ENCODE results near the gene FANCE. TPM values are rescaled to one million over a fixed set of nuclear protein-coding genes. Genes with fewer than 3 reads are reported as not detected.

Gene FANCE
- total RNA-seq, 1 donor from 2014 or later, result 9.0 TPM

GRCh38 chr6:35410131-35410530 lies 42.0 kb upstream of the FANCE start:
- ATAC-seq, result no peak
- H3K27me3 ChIP-seq (ENCODE audit: low read depth), result no peaks in the 10 kb centered on the region
- TF ChIP-seq CTCF (IDR thresholded peaks at IDR 0.05), result no peak
- peaks cover 38% of the 10 kb centered on the region for H3K36me3 ChIP-seq
- H3K4me1 ChIP-seq, result peaks cover 8% of the 10 kb centered on the region
- no peak overlapping the region for H3K4me3 ChIP-seq
- H3K27ac ChIP-seq, result no peak overlapping the region
- DNase-seq, result no peak
- intact Hi-C loops (cut with DNase I), result no loop called here
- no peaks in the 10 kb centered on the region for H3K9me3 ChIP-seq

GRCh38 chr6:35411066-35411465 lies 41.1 kb upstream of the FANCE start:
- Histone ChIP-seq H3K9me3 (no peaks in the 10 kb centered on the region), H3K27ac (no peak overlapping the region), H3K4me1 (peaks cover 8% of the 10 kb centered on the region), H3K4me3 (no peak overlapping the region), H3K36me3 (peaks cover 38% of the 10 kb centered on the region), H3K27me3 (ENCODE audit: low read depth) (no peaks in the 10 kb centered on the region)
- DNase-seq (no peak), ATAC-seq (no peak)
- intact Hi-C loops (cut with DNase I), result no loop called here
- TF ChIP-seq CTCF (IDR thresholded peaks at IDR 0.05), result no peak

GRCh38 chr6:35412102-35412501 lies 40.0 kb upstream of the FANCE start:
- H3K36me3 ChIP-seq, result peaks cover 45% of the 10 kb centered on the region
- ATAC-seq (no peak), DNase-seq (no peak)
- no peak overlapping the region for H3K4me3 ChIP-seq
- no peaks in the 10 kb centered on the region for H3K27me3 ChIP-seq (ENCODE audit: low read depth)
- no peaks in the 10 kb centered on the region for H3K9me3 ChIP-seq
- peaks cover 8% of the 10 kb centered on the region for H3K4me1 ChIP-seq
- no peak for TF ChIP-seq CTCF (IDR thresholded peaks at IDR 0.05)
- intact Hi-C loops (cut with DNase I), result no loop called here
- no peak overlapping the region for H3K27ac ChIP-seq

- no peak for TF ChIP-seq CTCF (IDR thresholded peaks at IDR 0.05)
- no peaks in the 10 kb centered on the region for H3K27me3 ChIP-seq (ENCODE audit: low read depth)
- intact Hi-C loops (cut with DNase I), result no loop called here
Measured at GRCh38 chr6:35413911-35414310, 38.2 kb upstream of the FANCE start.

GRCh38 chr6:35415065-35415891 lies 36.9 kb upstream of the FANCE start:
- Histone ChIP-seq H3K27me3 (ENCODE audit: low read depth) (no peaks in the 10 kb centered on the region), H3K4me3 (no peak overlapping the region), H3K27ac (no peak overlapping the region), H3K36me3 (peaks cover 61% of the 10 kb centered on the region), H3K4me1 (peaks cover 27% of the 10 kb centered on the region), H3K9me3 (no peaks in the 10 kb centered on the region)
- DNase-seq (peak; percentile 73), ATAC-seq (peak; percentile 83 to 87)
- TF ChIP-seq CTCF (IDR thresholded peaks at IDR 0.05), result peak; percentile 57
- intact Hi-C loops (cut with DNase I), result no loop called here

More at GRCh38 chr6:35413911-35414310, 38.2 kb upstream of the FANCE start:
- no peak overlapping the region for H3K4me3 ChIP-seq
- no peaks in the 10 kb centered on the region for H3K9me3 ChIP-seq
- no peak for ATAC-seq
- no peak for DNase-seq
- no peak overlapping the region for H3K27ac ChIP-seq
- H3K4me1 ChIP-seq, result peaks cover 17% of the 10 kb centered on the region
- H3K36me3 ChIP-seq, result peaks cover 58% of the 10 kb centered on the region

Data from lower lobe of right lung (tissue), 2 donors.